Measurements from ENCODE around the gene RBM33. TPM values are rescaled to one million over a fixed set of nuclear protein-coding genes. Genes with fewer than 3 reads are reported as not detected.

RBM33 gene
- total and polyA plus RNA-seq, 9 of the 15 experiments (the other 6 are each of a cell fraction or from before 2014, with no cell fraction given): 4.4 to 80.7 (median 27.3) TPM

GRCh38 chr7:155694851-155695250 is 50.4 kb downstream of the RBM33 start:
- TF ChIP-seq SIN3B (IDR thresholded peaks at IDR 0.05; ENCODE audit: low read depth): no peak
- TF ChIP-seq FOXK1 (CRISPR knock-in tag; IDR thresholded peaks at IDR 0.05; ENCODE audit: borderline replicate concordance): no peak
- no peak for TF ChIP-seq SMARCE1 (IDR thresholded peaks at IDR 0.05)
- Histone ChIP-seq H3K4me2 (ENCODE audit: insufficient read depth, low read length) (no peak overlapping the region), H4K20me1 (replicated peaks; ENCODE audit: control insufficient read depth, insufficient read depth, low read length) (peaks cover 12% of the 10 kb centered on the region), H3K9ac (ENCODE audit: insufficient read depth in 1 of 2, low read depth in 2 of 2, low read length in 2 of 2) (no peak overlapping the region), H3K79me2 (ENCODE audit: control insufficient read depth, insufficient read depth, low read length) (peaks cover 94% of the 10 kb centered on the region), H3K27ac (ENCODE audit: extremely low read depth, low read depth, low read length) (no peak overlapping the region), H3K9me3 (replicated peaks; ENCODE audit: control insufficient read depth, insufficient read depth, low read depth, low read length) (no peaks in the 10 kb centered on the region; the same call in 1 of the 2 replicates), H3K36me3 (ENCODE audit: control insufficient read depth, insufficient read depth, low read length) (peaks cover 40% of the 10 kb centered on the region), H2AFZ (ENCODE audit: low read depth, low read length) (no peak overlapping the region), H3K9me1 (ENCODE audit: control insufficient read depth, insufficient read depth, low read length) (no peaks in the 10 kb centered on the region), H3K4me1 (replicated peaks in 1 of 2; ENCODE audit: control insufficient read depth in 2 of 2, insufficient read depth in 2 of 2, low read length in 2 of 2) (no peaks in the 10 kb centered on the region; a peak in 1 of 5 replicates), H3K4me3 (no peak overlapping the region), H3K27me3 (ENCODE audit: control insufficient read depth in 2 of 2, insufficient read depth in 2 of 2, low read length in 2 of 2) (no peaks in the 10 kb centered on the region)
- in situ Hi-C loops (cut with MboI) (no loop called here), intact Hi-C loops (cut with micrococcal nuclease) (no loop called here)
- FAIRE-seq: no peak
- 81% methylated on average over 5 of the region's 5 CpGs for WGBS (ENCODE audit: insufficient coverage, low coverage, missing lambda C conversion rate)
- POLR2A ChIA-PET: interaction anchor here (1.0 kb wide), 1 partner anchor 9 kb away, joined by 3 read pairs; no protein-coding TSS in a partner anchor
- no peak for ATAC-seq
- CTCF ChIA-PET (ENCODE audit: low intra/inter-chr PET ratio): no interaction called here
- BruUV-seq (replicated peaks): no TSS peak
- DNase-seq (ENCODE audit: extremely low read depth in 1 of 4, low spot score in 3 of 4): no peak

GRCh38 chr7:155696747-155697146 is 52.3 kb downstream of the RBM33 start:
- H3K36me3 ChIP-seq (ENCODE audit: control insufficient read depth, insufficient read depth, low read length): peaks cover 59% of the 10 kb centered on the region
- H3K79me2 ChIP-seq (ENCODE audit: control insufficient read depth, insufficient read depth, low read length): peaks cover 87% of the 10 kb centered on the region
- no peak overlapping the region for H3K4me2 ChIP-seq (ENCODE audit: insufficient read depth, low read length)
- H3K9me3 ChIP-seq (replicated peaks; ENCODE audit: control insufficient read depth, insufficient read depth, low read depth, low read length): no peaks in the 10 kb centered on the region; the same call in 1 of the 2 replicates
- intact Hi-C loops (cut with micrococcal nuclease): no loop called here
- H4K20me1 ChIP-seq (replicated peaks; ENCODE audit: control insufficient read depth, insufficient read depth, low read length): peaks cover 12% of the 10 kb centered on the region
- no TSS peak for BruUV-seq (replicated peaks)
- H3K27ac ChIP-seq (ENCODE audit: extremely low read depth, low read depth, low read length): no peak overlapping the region
- in situ Hi-C loops (cut with MboI): no loop called here
- H2AFZ ChIP-seq (ENCODE audit: low read depth, low read length): no peak overlapping the region
- no peak overlapping the region for H3K4me3 ChIP-seq
- no peak overlapping the region for H3K9ac ChIP-seq (ENCODE audit: insufficient read depth in 1 of 2, low read depth in 2 of 2, low read length in 2 of 2)
- H3K4me1 ChIP-seq (replicated peaks in 1 of 2; ENCODE audit: control insufficient read depth in 2 of 2, insufficient read depth in 2 of 2, low read length in 2 of 2): no peaks in the 10 kb centered on the region; a peak in 1 of 5 replicates
- no peak for DNase-seq (ENCODE audit: extremely low read depth in 1 of 4, low spot score in 3 of 4)
- WGBS (ENCODE audit: insufficient coverage, low coverage, missing lambda C conversion rate): 92% methylated on average over 5 of the region's 5 CpGs
- no peaks in the 10 kb centered on the region for H3K27me3 ChIP-seq (ENCODE audit: control insufficient read depth in 2 of 2, insufficient read depth in 2 of 2, low read length in 2 of 2)
- ATAC-seq: no peak
- no peak for FAIRE-seq
- H3K9me1 ChIP-seq (ENCODE audit: control insufficient read depth, insufficient read depth, low read length): no peaks in the 10 kb centered on the region
- ChIA-PET CTCF (ENCODE audit: low intra/inter-chr PET ratio) (no interaction called here), POLR2A (no interaction called here)
- TF ChIP-seq ZNF263 (CRISPR knock-in tag; IDR thresholded peaks at IDR 0.05; ENCODE audit: borderline replicate concordance) (no peak), XRCC3 (IDR thresholded peaks at IDR 0.05) (no peak), MAFK (IDR thresholded peaks at IDR 0.05; ENCODE audit: low read length) (no peak), JUN (IDR thresholded peaks at IDR 0.05; ENCODE audit: borderline replicate concordance, low read depth, low read length) (no peak), JUN (CRISPR knock-in tag; IDR thresholded peaks at IDR 0.05; ENCODE audit: borderline replicate concordance) (no peak), BRD9 (IDR thresholded peaks at IDR 0.05; ENCODE audit: low read depth, partially characterized antibody) (no peak), FOXJ3 (CRISPR knock-in tag; IDR thresholded peaks at IDR 0.05) (no peak), ZNF347 (CRISPR knock-in tag; IDR thresholded peaks at IDR 0.05; ENCODE audit: low read depth) (no peak), HEY1 (CRISPR knock-in tag; IDR thresholded peaks at IDR 0.05; ENCODE audit: borderline replicate concordance) (no peak), FOXK1 (CRISPR knock-in tag; IDR thresholded peaks at IDR 0.05; ENCODE audit: borderline replicate concordance) (no peak), MTA2 (IDR thresholded peaks at IDR 0.05; ENCODE audit: low read depth) (no peak), FOXP4 (CRISPR knock-in tag; IDR thresholded peaks at IDR 0.05; ENCODE audit: borderline replicate concordance) (no peak), FOSL1 (tag; conservative IDR thresholded peaks at IDR 0.05) (no peak)

Data from K562 (cell line).